ENCODE measurements around the gene KIF3A.

Gene KIF3A

GRCh38 chr5:132661231-132662003 is 75.9 kb downstream of the KIF3A start:
- DNase-seq: no peak

- DNase-seq: no peak
These were observed 77.5 kb downstream of the KIF3A start for GRCh38 chr5:132659598-132660493.

GRCh38 chr5:132658381-132659302 is 78.7 kb downstream of the KIF3A start:
- no peak for DNase-seq

GRCh38 chr5:132657676-132658380 is 79.5 kb downstream of the KIF3A start, which contains the start of gene IL13:
Gene IL13, plus strand, starts transcription at chr5:132658173. Its CDS starts 14 bp downstream, at chr5:132658187.
- DNase-seq: no peak

GRCh38 chr5:132656774-132657355 is 80.5 kb downstream of the KIF3A start:
- no peak for DNase-seq

GRCh38 chr5:132655821-132656773 is 81.2 kb downstream of the KIF3A start:
- DNase-seq: peak; percentile 49

GRCh38 chr5:132653716-132654115 is 83.6 kb downstream of the KIF3A start:
- DNase-seq: no peak

- no peak for DNase-seq
These were observed 85.4 kb downstream of the KIF3A start for GRCh38 chr5:132651838-132652469.

- no peak for DNase-seq
These were observed 89.0 kb downstream of the KIF3A start for GRCh38 chr5:132648355-132648754.

GRCh38 chr5:132647473-132647872 is 89.9 kb downstream of the KIF3A start:
- DNase-seq: no peak

- DNase-seq: no peak
These were observed 90.6 kb downstream of the KIF3A start for GRCh38 chr5:132646583-132647266.

GRCh38 chr5:132644177-132644576 is 93.2 kb downstream of the KIF3A start:
- no peak for DNase-seq
